Neural progenitor cell (in vitro differentiated cells): ENCODE measurements around the gene LEKR1. TPM values are rescaled to one million over a fixed set of nuclear protein-coding genes. Genes with fewer than 3 reads are reported as not detected.

Source experiments
- DNase-seq: peaks from one replicate; pipeline ENCODE4 v3.0.0-alpha.2; 2016; ENCODE audit warnings: low spot score
- H2AFZ ChIP-seq: fragments of 200-600 bp; sonication (generic); replicated peaks from 2 replicates; pipeline ENCODE4 v1.6.1; 2016; ENCODE audit warnings: antibody characterized with exemption
- H3F3A ChIP-seq: fragments of 200-600 bp; sonication (generic); 2 replicates; pipeline ENCODE4 v1.6.1; 2016; ENCODE audit warnings: antibody characterized with exemption, low read depth
- H3K27ac ChIP-seq: fragments of 200-600 bp; sonication (generic); 2 replicates; pipeline ENCODE4 v1.5.1; 2016; ENCODE audit warnings: mild to moderate bottlenecking
- H3K27me3 ChIP-seq: fragments of 200-600 bp; sonication (generic); 2 replicates; pipeline ENCODE4 v1.6.1; 2016; ENCODE audit warnings: mild to moderate bottlenecking, moderate library complexity
- H3K36me3 ChIP-seq: fragments of 200-600 bp; sonication (generic); 2 replicates; pipeline ENCODE4 v1.5.1; 2016
- H3K4me1 ChIP-seq: fragments of 200-600 bp; sonication (generic); 2 replicates; pipeline ENCODE4 v1.6.1; 2016; ENCODE audit warnings: mixed run types
- H3K4me2 ChIP-seq: fragments of 200-600 bp; sonication (generic); 2 replicates; pipeline ENCODE4 v1.6.1; 2016
- H3K4me3 ChIP-seq: fragments of 200-600 bp; sonication (generic); 2 replicates; pipeline ENCODE4 v1.5.1; 2016
- H3K79me2 ChIP-seq: fragments of 200-600 bp; sonication (generic); 2 replicates; pipeline ENCODE4 v1.6.1; 2016; ENCODE audit warnings: low read depth
- H3K9ac ChIP-seq: fragments of 200-600 bp; sonication (generic); 2 replicates; pipeline ENCODE4 v1.6.1; 2016
- H3K9me3 ChIP-seq: fragments of 200-600 bp; sonication (generic); 2 replicates; pipeline ENCODE4 v1.5.1; 2016; ENCODE audit warnings: low read depth
- H4K20me1 ChIP-seq: fragments of 200-600 bp; sonication (generic); 2 replicates; pipeline ENCODE4 v1.6.1; 2016; ENCODE audit warnings: low read depth
- H3K27ac Mint-ChIP-seq: 3 replicates; pipeline ENCODE4 v1.8.0; 2021; ENCODE audit warnings: mixed read lengths
- H3K27me3 Mint-ChIP-seq: 2 replicates; pipeline ENCODE4 v1.8.0; 2022; ENCODE audit warnings: low read depth, mild to moderate bottlenecking, inconsistent platforms, moderate library complexity, mixed read lengths; ENCODE audit not compliant: insufficient read depth
- H3K36me3 Mint-ChIP-seq: 3 replicates; pipeline ENCODE4 v1.8.0; 2021; ENCODE audit warnings: mixed read lengths
- H3K4me1 Mint-ChIP-seq: 3 replicates; pipeline ENCODE4 v1.8.0; 2021; ENCODE audit warnings: mixed read lengths
- H3K4me3 Mint-ChIP-seq: 3 replicates; pipeline ENCODE4 v1.8.0; 2021; ENCODE audit warnings: mild to moderate bottlenecking, moderate library complexity, mixed read lengths
- H3K9me3 Mint-ChIP-seq: 3 replicates; pipeline ENCODE4 v1.8.0; 2020; ENCODE audit warnings: mixed read lengths
- EZH2 ChIP-seq: fragments of 200-600 bp; sonication (generic); IDR thresholded peaks from 2 replicates; pipeline ENCODE4 v1.6.1; 2017; ENCODE audit warnings: antibody characterized with exemption, mild to moderate bottlenecking, moderate library complexity
- EZH2phosphoT487 ChIP-seq: fragments of 200-600 bp; sonication (generic); IDR thresholded peaks from 2 replicates; pipeline ENCODE4 v1.6.1; 2017; ENCODE audit warnings: antibody characterized with exemption
- total RNA-seq: library from RNA; depleted of rRNA; stranded (reverse); fragments of >200 nt; gene quantifications from 2 replicates; pipeline ENCODE4 v1.2.3, GENCODE V29; 2015; ENCODE audit warnings: low replicate concordance
- TF ChIP-seq, protein P1 (sequence below): fragments of 200-600 bp; sonication (generic); IDR thresholded peaks from 2 replicates; pipeline ENCODE4 v1.5.1; 2017; ENCODE audit warnings: antibody characterized with exemption, mild to moderate bottlenecking

Gene LEKR1
- total RNA-seq, 1 donor from 2014 or later: 1.9 TPM

DNA sequence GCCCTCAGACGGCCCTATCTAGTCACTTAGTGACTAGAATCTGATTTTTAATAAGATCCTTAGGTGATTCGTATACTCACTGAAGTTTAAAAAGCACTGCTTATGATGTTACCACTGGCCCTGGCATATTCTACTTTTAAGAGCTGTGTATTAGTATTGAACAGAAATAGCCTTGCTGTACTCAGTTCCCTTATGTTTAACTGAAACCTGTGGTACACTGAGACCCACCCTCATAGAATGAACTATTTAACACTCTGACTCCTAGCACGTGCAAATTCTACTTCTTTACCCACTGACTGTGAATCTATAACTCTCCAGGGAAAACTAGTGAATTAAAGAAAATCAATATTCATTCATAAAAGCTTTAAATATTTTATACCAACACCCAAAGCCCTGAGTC lies 224.9 kb downstream of the LEKR1 start:
- Histone ChIP-seq H3F3A (no peaks in the 10 kb centered on the region), H3K4me3 (no peak overlapping the region), H3K4me1 (peaks cover under 1% of the 10 kb centered on the region), H3K4me2 (no peak overlapping the region), H4K20me1 (no peaks in the 10 kb centered on the region), H3K36me3 (no peaks in the 10 kb centered on the region), H3K9me3 (no peaks in the 10 kb centered on the region), H2AFZ (no peak overlapping the region), H3K27me3 (no peaks in the 10 kb centered on the region), H3K27ac (no peak overlapping the region), H3K9ac (no peak overlapping the region), H3K79me2 (no peaks in the 10 kb centered on the region)
- Mint-ChIP-seq H3K27me3 (peaks cover 4% of the 10 kb centered on the region), H3K4me1 (no peaks in the 10 kb centered on the region), H3K27ac (no peak overlapping the region), H3K9me3 (no peaks in the 10 kb centered on the region), H3K36me3 (no peaks in the 10 kb centered on the region), H3K4me3 (no peak overlapping the region)
- DNase-seq: no peak
- no peak for TF ChIP-seq EZH2phosphoT487
- TF ChIP-seq, protein P1, sequence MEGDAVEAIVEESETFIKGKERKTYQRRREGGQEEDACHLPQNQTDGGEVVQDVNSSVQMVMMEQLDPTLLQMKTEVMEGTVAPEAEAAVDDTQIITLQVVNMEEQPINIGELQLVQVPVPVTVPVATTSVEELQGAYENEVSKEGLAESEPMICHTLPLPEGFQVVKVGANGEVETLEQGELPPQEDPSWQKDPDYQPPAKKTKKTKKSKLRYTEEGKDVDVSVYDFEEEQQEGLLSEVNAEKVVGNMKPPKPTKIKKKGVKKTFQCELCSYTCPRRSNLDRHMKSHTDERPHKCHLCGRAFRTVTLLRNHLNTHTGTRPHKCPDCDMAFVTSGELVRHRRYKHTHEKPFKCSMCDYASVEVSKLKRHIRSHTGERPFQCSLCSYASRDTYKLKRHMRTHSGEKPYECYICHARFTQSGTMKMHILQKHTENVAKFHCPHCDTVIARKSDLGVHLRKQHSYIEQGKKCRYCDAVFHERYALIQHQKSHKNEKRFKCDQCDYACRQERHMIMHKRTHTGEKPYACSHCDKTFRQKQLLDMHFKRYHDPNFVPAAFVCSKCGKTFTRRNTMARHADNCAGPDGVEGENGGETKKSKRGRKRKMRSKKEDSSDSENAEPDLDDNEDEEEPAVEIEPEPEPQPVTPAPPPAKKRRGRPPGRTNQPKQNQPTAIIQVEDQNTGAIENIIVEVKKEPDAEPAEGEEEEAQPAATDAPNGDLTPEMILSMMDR: no peak
- no peak for TF ChIP-seq EZH2

DNA sequence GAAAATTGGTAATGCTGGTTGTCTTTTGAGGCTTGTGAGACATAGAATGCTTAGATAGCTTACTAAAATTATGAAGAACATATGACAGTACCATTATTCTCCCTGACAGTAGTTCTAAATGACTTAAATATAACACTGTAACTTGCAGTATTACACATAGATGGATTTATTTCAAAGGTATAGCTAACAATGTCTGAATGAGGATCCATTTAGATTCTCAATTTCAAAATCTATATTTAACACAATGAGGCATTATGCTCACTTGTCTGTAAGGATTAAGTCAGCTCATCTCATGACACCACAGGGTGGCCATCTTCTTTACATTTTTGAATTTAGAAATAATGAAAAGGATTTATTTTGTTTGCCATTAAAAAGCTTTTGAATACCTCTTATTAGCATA lies 225.4 kb downstream of the LEKR1 start:
- DNase-seq: no peak
- Histone ChIP-seq H3K4me2 (no peak overlapping the region), H3K4me1 (no peaks in the 10 kb centered on the region), H3K9ac (no peak overlapping the region), H3K9me3 (no peaks in the 10 kb centered on the region), H3K79me2 (no peaks in the 10 kb centered on the region), H3K4me3 (no peak overlapping the region), H3F3A (no peaks in the 10 kb centered on the region), H4K20me1 (no peaks in the 10 kb centered on the region), H3K36me3 (no peaks in the 10 kb centered on the region), H3K27me3 (no peaks in the 10 kb centered on the region), H3K27ac (no peak overlapping the region), H2AFZ (no peak overlapping the region)
- Mint-ChIP-seq H3K9me3 (no peaks in the 10 kb centered on the region), H3K27ac (no peak overlapping the region), H3K4me1 (no peaks in the 10 kb centered on the region), H3K4me3 (no peak overlapping the region), H3K36me3 (no peaks in the 10 kb centered on the region), H3K27me3 (peaks cover 4% of the 10 kb centered on the region)
- TF ChIP-seq, protein P1: no peak
- no peak for TF ChIP-seq EZH2phosphoT487
- no peak for TF ChIP-seq EZH2

DNA sequence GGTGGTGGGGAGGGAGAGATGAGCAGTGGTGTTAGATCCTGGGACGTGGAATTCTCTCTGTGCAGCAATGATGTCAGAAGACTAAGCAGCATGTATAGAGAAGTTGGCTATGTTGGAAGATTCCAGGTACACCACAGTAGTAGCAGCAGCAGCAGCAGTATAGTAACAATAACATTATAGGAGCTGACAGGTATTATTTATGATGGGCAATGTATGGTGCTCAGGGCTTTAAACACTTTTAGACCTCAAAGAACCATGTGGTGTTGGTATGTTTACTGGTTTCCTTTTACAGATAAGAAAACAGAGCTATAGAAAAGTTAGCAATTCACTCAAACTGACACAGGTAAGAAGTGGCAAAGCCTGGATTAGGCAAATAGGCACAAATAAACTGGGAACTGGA lies 229.9 kb downstream of the LEKR1 start:
- Mint-ChIP-seq H3K27me3 (peaks cover 4% of the 10 kb centered on the region), H3K36me3 (no peaks in the 10 kb centered on the region), H3K4me1 (no peaks in the 10 kb centered on the region), H3K9me3 (no peaks in the 10 kb centered on the region), H3K4me3 (no peak overlapping the region), H3K27ac (no peak overlapping the region)
- H3K4me2 ChIP-seq: no peak overlapping the region
- no peaks in the 10 kb centered on the region for H3K9me3 ChIP-seq
- H3K79me2 ChIP-seq: no peaks in the 10 kb centered on the region
- no peak for DNase-seq
- TF ChIP-seq, protein P1: no peak
- TF ChIP-seq EZH2phosphoT487 (no peak), EZH2 (no peak)
- no peak overlapping the region for H3K4me3 ChIP-seq
- no peaks in the 10 kb centered on the region for H3K36me3 ChIP-seq
- H2AFZ ChIP-seq: no peak overlapping the region
- no peaks in the 10 kb centered on the region for H3F3A ChIP-seq
- no peaks in the 10 kb centered on the region for H3K27me3 ChIP-seq
- no peaks in the 10 kb centered on the region for H3K4me1 ChIP-seq
- no peak overlapping the region for H3K27ac ChIP-seq
- H3K9ac ChIP-seq: no peak overlapping the region
- no peaks in the 10 kb centered on the region for H4K20me1 ChIP-seq
